GM18507 (cell line): ENCODE data around the gene TTC14.
"Not testable (repeated sequence)": the region's sequence is repeated elsewhere in the genome, so short reads cannot be mapped to it uniquely, and the experiment has no call there.

Source experiments
- DNase-seq: peaks from one replicate; pipeline ENCODE4 v3.0.0; 2011; ENCODE audit warnings: low read depth; ENCODE audit not compliant: insufficient read length; ENCODE audit errors: extremely low spot score
- FAIRE-seq: peaks from 2 replicates; lab custom pipeline; 2011; peaks lifted over from hg19 to GRCh38; lab: Jason Lieb, UNC

The TTC14 gene, protein sequence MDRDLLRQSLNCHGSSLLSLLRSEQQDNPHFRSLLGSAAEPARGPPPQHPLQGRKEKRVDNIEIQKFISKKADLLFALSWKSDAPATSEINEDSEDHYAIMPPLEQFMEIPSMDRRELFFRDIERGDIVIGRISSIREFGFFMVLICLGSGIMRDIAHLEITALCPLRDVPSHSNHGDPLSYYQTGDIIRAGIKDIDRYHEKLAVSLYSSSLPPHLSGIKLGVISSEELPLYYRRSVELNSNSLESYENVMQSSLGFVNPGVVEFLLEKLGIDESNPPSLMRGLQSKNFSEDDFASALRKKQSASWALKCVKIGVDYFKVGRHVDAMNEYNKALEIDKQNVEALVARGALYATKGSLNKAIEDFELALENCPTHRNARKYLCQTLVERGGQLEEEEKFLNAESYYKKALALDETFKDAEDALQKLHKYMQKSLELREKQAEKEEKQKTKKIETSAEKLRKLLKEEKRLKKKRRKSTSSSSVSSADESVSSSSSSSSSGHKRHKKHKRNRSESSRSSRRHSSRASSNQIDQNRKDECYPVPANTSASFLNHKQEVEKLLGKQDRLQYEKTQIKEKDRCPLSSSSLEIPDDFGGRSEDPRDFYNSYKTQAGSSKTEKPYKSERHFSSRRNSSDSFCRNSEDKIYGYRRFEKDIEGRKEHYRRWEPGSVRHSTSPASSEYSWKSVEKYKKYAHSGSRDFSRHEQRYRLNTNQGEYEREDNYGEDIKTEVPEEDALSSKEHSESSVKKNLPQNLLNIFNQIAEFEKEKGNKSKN

DNA sequence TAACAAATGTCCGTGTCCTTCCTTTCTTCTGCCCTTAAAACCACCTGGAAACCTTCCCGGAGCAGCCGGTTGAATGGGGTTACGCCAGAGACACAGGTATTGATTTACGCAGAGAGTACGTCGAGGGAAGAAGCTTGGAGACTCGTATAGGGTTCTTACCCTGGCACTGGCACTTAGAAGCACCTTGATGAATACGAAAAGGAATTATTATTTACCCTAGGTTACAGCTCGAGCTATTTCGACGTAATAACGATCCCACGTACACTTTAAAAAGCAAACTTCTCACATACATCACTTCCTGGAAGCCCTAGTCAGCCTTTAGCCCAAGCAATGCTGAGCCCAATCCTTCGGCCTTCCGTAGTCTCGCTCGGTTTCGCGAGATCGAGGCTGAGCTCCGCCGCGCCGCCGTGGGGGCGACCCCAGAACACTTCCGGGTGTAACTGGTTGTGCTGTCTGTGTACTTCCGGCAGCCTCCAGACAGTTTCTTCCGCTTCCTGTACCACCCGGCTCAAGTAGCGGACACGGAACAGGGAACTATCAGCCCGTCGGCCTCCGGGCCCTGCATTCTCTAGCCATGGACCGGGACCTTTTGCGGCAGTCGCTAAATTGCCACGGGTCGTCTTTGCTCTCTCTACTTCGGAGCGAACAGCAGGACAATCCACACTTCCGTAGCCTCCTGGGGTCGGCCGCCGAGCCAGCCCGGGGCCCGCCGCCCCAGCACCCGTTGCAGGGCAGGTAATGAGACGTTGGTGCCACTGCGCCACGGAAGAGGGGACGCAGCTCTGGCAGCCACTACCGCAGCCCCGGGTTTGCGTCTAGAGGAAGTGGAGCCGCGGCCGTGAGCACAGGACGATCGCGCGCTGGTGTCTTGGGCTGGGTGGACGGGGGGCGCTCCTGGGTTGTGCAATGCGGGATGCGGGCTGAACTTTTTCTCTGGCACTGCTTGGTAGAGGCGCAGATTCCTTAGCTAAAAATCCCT, at the start of gene TTC14:
TSS of gene TTC14 (plus strand) at position 476 of the 979 bp plus-strand sequence. CDS start at position 575, 99 bp downstream.
- DNase-seq = peak; percentile 91
- peak; percentile 97 for FAIRE-seq

DNA sequence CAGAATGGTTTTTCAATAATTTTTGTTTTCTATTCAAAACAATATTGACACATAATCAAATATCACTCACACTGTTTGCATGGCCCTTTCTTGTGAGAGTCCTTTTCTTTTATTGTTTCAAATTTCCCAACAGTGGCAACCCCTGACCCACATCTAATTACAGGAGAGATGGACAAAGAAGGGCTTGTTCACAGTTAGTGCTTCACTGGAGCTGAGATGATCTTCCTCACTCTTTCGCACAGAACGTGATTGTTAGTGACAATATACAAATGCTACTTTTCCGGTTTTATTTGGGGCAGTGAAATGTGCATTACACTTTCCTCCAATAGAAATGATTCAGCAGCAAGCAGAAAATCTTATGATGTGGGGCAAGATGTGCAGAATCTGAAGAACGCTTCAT, 38.6 kb upstream of the TTC14 start:
- DNase-seq (no peak), FAIRE-seq (no peak)

DNA sequence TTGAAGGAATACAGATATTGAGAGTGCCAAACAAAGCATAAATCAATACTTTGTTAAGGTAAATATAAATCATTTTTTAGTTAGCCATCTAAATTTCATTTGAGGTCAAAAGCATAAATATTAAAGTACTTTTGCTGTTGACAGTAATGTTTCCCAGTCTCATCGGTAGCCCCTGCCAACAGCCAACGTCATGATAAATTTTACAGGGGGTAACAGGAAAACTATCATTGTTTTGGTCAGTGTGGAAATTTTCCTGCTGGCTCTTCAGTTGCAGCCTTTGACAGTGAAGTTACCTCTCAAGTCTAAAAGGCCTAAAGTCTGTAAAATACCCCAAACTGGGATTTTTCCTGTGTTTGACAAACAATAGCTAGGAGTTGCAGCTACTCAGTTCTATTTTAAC, 37.3 kb upstream of the TTC14 start:
- DNase-seq (no peak), FAIRE-seq (no peak)

DNA sequence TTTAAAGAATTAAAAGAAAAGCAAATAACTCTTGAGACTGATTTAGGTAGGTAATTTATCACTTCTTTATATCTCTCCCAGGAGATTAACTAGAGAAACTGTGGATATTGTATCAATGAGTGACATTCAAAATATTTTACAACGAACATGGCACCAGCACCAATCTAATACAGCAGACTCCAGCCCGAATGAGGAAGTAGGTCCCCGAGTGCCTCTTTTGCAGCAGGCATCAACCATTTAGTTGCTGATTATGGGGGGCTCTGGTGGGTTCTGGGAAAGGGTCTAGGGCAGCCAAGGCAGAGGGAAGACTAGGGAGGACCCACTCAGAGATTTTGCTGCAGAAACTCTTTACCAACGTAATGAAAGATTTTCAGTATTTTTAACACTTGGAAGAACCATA, 31.7 kb upstream of the TTC14 start:
- no peak for FAIRE-seq
- DNase-seq = no peak

DNA sequence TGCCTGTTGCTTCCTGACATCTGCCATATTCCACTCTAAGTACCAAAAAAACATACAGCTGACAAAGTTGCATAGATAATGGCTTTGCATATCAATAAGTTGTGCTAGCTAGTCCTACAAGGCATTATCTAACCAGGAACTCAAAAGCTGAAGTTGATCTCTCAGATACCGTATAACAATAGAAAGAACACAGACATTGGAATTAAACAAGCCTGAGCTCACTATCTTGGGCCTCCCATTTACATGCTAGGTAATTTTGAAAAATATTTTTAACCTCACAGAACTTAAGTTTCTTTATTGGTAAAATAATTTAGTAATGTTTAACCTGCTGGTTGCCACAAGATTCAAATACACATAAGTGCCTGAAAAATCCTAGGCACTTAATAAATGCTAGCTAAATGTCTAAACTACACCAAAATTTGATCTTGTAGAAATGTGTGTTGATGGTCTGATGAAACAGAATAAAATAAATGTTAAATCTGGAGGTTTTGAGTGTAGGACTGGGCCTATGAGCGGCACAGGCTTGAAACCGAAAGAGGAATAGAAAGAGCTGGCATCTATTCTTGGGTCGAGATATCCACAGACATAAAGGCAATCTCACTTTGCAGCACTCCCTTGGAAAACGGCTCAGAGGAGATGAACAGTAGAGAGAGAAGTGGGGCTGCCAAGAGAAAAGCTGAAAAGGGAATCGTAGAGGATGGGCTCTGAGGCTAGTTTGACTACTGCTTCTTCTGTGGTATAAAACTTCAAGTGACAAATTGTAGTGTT, 29.9 kb upstream of the TTC14 start:
- DNase-seq (no peak), FAIRE-seq (peak; percentile 80)

DNA sequence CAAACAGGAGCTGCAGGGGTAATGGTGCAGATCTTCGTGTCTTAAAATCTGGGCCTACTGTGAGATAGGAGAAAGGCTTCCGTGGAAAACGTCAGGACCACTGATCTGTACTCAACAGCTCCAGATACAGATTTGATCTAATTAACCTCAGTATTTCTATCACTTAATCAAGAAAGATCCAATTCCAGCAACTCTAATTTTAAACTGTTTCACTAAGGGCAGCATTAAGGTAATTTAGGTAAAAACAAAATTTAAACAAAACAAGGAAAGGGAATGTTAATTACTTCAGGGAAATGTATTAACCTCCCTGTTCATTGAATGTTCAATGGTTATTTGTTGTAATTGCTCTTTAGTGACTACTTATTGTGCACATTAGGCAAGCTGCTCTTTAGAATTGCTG, 26.4 kb upstream of the TTC14 start:
- no peak for DNase-seq
- FAIRE-seq = no peak

DNA sequence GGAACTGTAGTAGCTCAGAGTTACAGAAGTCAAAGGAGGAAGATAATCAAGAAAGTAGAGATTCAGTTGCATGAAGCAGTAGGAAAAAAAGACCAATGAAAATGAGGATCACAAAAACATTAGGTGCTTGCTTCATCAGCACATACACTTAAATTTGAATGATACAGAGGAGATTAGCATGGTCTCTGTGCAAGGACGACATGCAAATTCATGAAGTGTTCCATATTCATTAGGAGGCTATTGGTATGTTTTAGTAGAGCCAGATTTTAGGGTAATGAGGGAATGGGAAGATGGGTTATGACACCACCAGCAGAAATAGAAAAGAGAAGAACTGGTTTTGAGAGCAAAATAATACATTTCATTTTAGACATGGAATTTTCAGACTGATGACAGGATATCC, 21.0 kb upstream of the TTC14 start:
- DNase-seq (no peak), FAIRE-seq (no peak)

DNA sequence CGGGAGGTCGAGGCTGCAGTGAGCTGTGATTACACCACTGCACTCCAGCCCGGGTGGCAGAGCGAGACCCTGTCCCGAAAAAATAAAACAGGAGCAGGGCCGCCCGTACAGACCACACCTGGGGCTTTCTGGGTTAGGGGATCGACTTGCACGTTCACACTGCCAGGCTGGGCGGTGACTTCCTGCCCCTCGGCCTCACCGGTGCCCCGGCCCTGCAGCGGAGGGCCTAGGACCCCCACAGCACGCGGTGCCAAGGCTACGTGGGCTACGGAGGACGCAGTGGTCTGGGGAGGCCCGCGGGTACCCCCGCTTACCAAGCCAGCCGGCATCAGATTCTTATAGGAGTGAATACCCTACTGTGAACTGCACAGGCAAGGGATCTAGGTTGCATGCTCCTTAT, 11.6 kb upstream of the TTC14 start:
- FAIRE-seq = no peak
- DNase-seq = no peak

DNA sequence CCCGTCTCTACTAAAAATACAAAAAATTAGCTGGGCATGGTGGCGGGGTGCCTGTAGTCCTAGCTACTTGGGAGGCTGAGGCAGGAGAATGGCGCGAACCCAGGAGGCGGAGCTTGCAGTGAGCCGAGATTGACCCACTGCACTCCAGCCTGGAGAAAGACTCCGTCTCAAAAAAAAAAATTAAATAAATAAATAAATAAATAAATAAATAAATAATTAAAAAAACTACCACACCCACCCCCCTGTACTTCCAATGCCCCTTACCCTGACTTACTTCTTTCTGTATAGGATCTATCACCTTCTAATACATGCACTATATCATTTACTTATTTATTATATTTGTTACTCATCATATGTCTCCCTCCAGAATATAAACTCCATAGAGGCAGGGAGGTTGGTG, 8.3 kb upstream of the TTC14 start:
- FAIRE-seq, DNase-seq: not testable (repeated sequence)

DNA sequence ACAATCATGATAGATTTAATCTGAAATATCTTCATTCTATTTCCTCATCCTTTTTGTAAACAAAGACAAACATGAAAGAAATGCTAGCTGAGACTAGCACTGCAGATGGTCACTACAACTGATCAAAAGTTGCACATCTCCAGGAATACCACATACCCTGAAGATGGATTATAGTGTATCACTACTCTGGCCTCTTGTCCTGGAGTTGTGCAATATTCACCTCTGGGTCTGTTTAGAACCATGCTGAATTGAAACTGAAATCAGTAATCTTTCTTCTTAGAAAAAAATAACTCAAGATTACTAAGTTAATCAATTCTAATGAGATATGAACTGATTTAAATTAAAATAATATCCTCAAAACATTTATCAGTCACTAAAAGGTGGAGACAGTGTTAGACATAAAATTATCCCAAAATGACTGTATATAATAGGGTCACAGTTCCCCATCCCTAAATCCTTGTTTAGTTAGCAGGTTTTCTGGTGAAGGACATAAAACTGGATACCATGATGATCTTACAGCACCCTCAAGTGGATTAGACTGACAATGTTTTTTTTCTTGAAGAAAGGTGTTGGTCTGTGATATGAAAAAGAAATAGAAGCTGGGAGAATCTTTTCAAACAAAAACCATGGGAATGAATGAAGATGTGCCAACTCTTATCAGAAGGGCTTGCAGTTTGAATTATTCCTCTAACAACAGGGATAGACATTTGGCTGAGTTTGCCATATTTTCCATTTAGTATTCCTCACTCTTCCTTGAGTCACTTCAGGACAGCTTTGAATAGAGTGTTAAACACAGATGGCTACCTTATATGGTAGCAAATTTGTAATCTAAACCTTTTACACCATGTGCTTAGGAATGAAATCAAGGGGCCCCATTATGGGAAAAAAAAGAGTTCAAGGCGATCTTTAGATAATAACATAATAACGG, 7.1 kb upstream of the TTC14 start:
- DNase-seq (no peak), FAIRE-seq (peak; percentile 73)

DNA sequence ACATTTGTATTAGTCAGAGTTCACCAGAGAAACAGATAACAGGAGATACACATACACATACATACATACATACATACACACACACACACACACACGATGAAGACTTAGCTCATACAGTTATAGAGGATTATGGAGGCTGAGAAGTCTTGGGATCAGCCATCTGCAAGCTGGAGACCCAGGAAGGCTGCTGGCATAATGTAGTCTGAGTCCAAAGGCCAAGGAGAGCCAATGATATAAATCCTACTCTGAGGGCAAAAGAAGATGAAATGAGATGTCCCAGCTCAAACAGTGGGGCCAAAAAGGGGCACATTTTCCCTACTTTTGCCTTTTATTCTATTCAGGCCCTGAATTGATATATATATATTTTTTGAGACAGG, 6.4 kb upstream of the TTC14 start:
- DNase-seq = no peak
- no peak for FAIRE-seq

DNA sequence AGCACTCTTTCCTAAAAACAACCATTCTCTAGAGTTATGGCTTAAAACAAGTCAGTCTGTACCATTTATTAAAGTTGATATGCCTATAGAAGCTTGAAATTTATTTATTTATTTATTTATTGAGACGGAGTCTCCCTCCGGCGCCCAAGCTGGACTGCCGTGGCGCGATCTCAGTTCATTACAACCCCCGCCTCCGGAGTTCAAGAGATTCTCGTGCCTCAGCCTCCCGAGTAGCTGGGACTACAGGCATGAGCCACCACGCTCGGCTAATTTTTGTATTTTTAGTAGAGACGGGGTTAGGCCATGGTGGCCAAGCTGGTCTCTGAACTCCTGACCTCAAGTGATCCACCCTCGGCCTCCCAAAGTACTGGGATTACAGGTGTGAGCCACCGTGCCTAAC, 1.5 kb upstream of the TTC14 start:
- DNase-seq = no peak
- no peak for FAIRE-seq

DNA sequence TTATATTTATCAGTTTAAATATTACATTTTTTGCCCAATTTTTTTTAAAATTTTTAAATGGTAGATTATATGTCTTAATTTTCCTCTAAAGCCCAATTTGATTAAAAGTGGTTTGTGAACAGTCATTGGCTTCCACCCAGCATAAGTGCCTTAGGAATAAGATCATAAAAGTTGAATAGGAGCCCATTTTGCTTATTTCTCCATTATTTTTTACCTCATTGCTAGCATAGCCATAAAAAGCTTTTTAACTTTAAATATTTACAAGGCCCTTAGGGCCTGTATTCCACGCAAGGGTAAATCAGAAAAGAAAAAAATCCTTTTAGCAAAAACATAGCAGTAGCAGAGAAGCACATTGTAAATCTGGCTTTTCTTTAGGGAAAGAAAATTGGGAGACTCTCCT, 9.0 kb downstream of the TTC14 start:
- no peak for DNase-seq
- FAIRE-seq = no peak

DNA sequence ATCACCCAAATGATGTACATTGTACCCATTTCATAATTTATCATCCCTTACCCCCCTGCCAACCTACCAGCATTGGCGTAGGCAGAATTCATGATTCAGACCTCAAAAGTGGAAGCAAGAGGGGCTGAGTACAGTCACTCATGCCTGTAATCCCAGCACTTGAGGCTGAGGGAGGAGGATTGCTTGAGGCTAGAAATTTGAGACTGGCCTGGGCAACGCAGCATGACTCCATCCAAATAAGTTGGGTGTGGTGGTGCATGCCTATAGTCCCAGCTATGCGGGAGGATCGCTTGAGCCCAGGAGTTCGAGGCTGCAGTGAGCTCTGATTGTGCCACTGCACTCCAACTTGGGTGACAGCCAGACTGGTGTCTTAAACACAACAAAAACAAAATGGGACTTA, 10.4 kb downstream of the TTC14 start:
- DNase-seq (no peak), FAIRE-seq (no peak)

DNA sequence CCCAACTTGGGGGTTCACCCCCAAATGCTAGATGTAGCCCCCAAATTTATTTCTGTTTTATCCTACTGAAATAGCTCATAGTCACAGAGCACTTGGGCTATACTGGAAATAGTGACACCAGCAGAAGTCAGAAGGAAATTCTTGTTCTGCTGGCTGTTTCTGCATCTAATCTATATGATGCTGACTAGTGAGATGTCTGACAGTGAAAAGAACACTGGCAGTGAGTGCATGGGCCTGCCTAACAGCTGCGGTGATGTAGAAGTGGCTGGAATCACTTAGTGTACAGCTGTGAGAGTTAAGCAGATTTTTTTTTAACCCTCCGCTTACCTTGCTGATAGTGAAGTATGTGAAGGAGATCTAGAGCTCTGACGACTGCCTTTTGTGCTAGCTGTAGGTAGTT, 14.0 kb downstream of the TTC14 start:
- DNase-seq (no peak), FAIRE-seq (no peak)

DNA sequence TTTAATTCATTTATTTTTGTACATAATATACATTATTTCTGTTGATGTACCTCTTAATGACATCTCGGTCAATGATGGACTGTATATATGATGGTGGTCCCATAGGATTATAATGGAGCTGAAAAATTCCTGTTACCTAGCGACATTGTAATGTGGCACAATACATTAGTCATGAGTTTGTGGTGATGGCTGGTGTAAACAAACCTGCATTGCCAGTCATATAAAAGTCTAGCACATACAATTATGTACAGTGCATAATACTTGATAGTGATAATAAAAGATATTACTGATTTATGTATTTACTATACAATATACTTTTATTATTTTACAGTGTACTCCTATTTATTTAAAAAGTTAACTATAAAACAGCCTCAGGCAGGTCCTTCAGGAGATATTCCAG, 15.1 kb downstream of the TTC14 start:
- DNase-seq = no peak
- FAIRE-seq = no peak

DNA sequence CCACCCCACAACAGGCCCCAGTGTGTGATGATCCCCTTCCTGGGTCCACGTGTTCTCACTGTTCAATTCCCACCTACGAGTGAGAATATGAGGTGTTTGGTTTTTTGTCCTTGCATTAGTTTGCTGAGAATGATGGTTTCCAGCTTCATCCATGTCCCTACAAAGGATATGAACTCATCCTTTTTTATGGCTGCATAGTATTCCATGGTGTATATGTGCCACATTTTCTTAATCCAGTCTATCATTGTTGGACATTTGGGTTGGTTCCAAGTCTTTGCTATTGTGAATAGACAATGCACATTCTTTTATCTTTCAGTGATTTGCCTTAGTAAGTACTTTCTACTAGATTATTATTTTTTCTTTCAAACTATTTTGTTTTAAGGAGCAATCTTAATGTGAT, 16.6 kb downstream of the TTC14 start:
- DNase-seq, FAIRE-seq: not testable (repeated sequence)

DNA sequence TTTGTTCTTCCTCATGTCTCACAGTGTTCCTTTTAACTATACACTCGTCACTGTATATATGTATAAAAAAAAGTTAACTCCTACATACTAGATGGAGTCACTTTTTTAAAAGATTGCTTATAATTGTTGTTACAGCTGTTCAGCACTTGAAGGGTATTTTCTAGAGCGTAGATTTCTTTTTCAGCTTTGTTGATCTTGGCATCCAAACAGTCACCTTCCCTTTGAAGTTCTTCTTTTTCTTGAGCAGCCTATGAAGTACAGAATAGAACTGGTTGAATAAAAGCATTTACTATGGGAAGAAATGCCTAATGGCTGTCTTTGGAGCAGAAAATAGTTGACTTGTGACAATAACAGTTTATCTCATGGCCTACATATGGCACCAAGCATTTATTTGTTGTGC, 17.8 kb downstream of the TTC14 start:
- DNase-seq = no peak
- FAIRE-seq = no peak
